ENCODE results near the gene MEF2C.

Gene MEF2C

DNA sequence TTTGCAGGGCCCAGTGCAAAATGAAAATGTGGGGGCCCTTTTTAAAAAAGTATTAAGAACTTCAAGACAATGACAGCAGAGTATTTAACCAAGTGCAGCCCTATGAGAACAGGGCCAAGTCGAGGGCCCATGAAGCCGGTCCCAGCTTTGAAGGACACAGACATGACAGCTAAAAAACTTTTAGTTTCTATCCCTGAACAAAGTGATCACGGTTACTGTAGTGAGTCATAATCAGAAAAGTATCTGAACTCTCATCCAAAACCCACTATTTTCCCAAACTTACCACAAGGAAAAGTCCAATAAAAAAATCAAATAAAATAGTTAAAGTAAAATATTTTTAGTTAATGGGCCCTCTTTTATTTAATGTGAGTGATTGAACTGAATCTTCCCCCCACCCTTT is 126.0 kb downstream of the MEF2C start:
- DNase-seq (ENCODE audit: low spot score): no peak

DNA sequence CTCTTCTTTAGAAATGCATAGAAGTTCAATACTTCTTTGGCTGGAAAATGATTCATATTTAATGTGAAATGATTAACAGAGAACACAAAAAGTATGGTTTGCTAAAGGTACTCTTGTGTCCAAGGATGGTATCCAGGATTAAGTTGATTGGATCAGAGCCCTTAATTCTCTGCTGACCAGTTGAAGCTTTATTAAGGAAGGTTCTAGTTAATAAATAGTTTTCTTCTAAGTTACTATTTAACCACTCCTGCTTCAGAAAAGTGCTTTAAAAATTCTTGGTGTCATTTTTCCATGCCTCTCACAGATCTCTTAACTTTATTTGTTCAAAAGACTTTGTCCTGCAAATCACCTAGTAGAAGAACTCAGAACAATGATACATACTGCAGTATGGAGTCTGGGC is 134.3 kb downstream of the MEF2C start:
- no peak for DNase-seq (ENCODE audit: low spot score)

DNA sequence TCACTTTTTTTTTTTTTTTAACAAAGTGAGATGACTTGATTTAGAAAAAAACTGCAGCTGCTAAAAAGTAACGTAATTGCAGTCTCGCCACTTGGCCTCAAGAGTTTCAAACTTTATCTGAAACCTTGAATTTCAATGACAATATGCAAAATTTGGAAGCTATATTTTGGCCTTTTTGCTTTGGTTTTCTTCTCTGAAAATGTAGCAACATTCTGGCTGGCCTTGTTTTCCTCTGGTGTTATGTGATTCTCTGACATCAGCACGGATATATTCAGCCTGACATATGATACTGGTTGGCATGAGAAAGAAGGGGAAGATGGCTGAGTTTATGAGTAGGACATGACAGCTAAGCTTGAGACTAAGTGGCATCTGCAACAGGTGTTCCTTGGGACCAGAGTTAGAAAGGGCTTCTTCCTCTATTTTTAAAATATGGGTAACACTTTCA is 136.5 kb downstream of the MEF2C start:
- no peak for DNase-seq (ENCODE audit: low spot score)

DNA sequence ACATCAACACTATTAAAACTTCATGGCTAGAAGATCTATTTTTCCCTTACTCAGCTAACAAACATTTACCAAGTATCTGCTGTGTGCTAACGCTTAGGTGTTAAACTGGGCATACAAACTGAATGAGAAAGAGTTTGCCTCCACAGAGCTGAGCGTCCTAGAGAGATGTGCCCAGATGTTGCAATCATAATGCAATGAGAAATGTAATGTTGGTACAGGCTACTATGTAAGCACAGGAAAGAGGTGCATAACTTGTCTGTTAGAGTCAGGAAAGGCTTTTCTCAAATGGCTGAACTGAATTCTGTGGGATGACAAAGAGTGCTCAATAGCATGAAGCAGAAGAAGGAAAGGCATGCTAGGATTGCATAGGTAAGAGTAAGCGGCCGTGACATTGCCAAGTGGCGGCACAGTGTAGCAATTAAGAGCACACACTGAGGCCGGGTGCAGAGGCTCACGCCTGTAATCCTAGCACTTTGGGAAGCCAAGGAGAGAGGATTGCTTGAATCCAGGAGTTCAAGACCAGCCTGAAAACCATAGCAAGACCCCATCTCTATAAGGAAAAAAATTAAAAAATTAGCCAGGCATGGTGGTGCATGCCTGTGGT is 137.8 kb downstream of the MEF2C start:
- no peak for DNase-seq (ENCODE audit: low spot score)

DNA sequence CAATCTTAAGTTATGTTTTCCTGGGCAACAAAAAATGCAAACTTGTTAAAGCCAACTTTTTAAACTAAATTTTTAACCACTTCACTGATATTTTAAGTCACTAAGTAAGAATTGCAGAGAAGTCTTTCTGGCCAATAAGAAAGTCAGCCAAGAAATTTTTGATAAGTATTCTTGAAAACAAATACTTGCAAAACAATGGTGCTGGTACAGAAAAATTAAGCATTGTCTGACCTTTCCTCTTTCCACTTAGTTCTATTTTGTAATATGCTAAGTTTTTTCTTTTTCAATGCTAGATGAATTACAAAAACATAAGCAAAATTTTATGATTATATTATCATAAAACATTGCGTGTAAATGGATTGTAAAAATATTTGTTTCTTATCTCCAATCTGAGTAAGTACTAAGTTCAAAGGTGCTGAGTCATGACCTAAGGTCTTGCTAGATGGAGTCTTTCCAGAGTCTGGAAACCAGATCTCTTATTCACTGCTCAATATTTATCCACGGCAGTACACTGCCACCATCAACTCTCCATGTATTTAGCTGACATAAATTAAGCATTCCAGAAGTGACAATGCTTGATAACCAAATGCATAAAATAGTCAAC is 139.7 kb downstream of the MEF2C start:
- no peak for DNase-seq (ENCODE audit: low spot score)

DNA sequence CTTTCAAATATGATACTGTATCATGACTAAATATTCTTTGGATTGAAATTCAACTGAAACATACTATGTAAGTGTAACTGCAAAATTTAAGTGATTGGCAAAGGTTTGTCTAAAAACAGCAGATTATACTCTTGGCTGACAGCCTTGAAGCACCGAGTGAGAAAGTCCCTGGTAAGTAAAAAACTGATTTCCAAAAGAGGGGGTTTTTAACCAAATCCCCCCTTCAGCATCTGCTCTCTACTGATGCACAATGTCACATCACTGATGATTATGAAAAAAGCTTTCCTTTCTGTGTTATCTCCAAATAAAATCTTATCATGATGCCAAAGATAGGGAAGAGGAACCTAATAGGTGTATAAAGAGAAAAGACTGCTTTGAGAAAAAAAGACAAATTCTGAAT is 141.0 kb downstream of the MEF2C start:
- no peak for DNase-seq (ENCODE audit: low spot score)

DNA sequence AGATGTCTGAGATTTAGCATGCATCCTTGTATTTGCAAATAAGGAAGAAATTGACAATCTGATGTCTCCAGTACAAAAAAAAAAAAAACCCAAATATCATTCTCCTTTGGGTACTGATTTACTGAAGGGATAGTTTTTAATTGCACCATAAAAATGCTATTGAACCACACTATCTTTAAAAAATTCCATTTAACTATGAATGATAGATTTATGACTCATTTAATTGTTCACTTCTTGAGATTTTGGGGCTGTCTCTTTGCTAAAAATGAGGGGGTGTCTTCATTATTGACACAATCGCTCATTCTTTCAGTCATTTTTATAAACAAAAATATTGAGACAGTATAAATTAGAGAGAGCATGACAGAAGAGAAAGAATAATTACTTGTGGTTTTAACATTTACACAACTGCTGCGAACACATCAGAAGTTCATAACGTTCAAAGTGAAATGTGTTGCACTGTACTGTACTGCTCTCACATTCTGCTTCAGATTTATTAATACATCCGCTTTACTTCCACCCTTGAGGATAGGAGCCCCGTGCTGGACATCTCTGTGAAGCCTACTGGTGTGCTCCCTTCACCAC is 142.3 kb downstream of the MEF2C start:
- no peak for DNase-seq (ENCODE audit: low spot score)

DNA sequence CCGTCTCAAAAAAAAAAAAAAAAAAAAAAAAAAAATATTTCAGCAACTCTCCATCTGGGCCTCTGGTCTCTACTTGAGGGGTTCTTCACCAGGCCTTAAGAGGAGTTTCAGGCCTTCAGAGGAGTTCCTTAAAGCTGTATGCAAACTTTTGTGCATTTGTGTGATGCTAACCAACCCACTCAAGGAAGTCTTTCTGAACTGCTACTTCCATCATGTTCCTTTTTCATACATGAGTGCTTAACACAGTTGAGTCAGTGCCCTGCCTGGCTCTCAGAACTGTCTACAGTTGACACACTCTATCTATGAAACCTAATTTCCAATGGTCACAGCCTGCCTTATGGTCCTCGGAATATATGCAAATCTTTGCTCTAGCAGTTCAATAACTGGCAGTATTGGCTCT is 146.5 kb downstream of the MEF2C start:
- no peak for DNase-seq (ENCODE audit: low spot score)

DNA sequence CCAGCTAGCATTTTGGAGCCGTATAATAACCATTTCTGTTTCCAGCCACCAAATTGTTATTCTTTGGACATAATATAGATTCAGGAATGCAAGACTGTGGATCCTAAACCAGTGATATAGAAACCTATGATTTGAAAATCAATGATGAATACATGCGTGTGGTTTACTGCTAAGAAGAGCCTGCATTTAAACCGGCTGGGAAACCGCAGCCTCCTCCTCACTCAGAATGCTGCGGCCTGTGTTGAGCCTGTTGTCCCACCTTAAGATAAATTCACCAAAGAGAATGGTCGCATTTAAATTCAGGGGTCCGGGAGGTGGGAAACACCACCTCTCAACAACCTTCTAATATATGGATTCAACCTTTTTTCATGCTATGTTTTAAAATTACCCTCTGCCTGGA is 148.0 kb downstream of the MEF2C start:
- no peak for DNase-seq (ENCODE audit: low spot score)

DNA sequence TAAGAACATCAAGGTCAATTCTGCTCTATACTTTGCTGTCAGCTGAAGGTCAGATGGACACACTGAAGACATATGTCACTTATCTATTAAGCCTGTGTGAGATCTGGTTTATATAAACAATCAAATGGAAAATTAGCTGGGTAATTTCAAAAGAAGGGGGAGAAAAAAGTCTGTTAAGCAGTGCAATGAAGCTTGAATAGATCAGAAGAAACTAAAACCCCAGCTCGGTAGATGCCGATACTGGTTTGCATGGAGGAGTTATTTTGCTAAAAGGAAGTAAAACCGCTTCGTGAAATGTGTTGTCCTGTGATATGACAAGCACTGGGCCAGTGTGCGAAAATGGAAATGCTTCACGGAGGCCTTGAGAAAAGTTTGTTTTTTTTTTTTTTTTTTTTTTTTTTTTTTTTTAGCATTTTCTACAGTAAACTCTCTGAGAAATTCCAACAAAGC is 148.8 kb downstream of the MEF2C start:
- no peak for DNase-seq (ENCODE audit: low spot score)

DNA sequence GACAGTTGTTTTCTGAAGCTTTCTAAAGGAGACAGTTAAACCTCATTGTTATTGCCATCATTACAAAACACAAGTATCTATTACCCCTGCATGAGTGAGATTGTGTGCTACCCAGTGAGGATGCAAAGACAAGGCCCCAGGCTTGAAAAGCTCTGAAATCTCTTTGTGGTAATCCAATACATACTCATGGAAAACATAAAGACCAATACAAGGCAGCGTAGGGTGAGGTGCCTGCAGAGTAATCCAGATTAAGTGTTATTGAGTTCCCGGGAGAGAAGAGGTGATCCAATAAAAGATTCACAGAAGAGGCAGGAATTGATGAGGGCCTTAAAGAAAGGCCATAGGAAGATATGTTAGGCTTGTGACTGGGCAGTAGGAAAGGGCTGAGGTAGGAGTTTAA is 150.1 kb downstream of the MEF2C start:
- no peak for DNase-seq (ENCODE audit: low spot score)

DNA sequence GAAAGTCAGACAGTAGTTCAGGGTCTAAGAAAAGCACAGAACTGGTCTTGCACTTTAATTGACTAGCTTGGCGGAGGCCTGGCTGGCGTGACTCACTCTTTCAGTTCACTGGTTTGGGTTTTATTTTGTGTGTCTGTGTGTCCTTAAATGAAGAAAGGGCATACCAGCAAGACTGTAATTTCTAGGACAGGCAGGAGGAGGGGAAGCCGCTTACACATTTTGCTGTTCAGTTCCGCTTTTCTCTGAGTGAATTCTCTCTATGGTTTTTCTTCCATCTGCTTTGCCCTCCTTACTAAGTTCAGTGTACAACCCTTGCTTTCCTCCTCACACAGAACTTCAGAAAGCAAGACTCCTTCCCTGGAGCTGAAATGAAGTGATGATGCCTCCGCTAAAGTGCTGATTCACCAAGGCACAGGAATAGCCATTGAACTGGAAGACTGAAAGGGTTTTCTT is 150.8 kb downstream of the MEF2C start:
- DNase-seq (ENCODE audit: low spot score): no peak

DNA sequence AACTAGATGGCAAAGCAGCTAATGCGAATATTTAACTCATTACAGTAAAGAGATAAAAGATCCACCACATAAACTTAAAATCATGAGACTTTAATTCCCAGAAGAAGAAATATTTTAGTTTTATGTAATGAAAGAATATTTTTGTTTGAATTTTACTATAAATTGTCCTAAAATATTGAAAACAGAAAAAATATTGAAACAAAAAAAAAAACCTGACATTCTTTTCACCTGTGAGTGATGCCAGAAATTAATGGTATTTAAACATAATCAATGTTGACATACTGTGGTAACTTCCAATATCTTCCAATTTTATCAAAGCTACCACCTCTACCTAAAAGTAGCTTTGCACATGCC is 153.2 kb downstream of the MEF2C start:
- DNase-seq (ENCODE audit: low spot score): no peak

DNA sequence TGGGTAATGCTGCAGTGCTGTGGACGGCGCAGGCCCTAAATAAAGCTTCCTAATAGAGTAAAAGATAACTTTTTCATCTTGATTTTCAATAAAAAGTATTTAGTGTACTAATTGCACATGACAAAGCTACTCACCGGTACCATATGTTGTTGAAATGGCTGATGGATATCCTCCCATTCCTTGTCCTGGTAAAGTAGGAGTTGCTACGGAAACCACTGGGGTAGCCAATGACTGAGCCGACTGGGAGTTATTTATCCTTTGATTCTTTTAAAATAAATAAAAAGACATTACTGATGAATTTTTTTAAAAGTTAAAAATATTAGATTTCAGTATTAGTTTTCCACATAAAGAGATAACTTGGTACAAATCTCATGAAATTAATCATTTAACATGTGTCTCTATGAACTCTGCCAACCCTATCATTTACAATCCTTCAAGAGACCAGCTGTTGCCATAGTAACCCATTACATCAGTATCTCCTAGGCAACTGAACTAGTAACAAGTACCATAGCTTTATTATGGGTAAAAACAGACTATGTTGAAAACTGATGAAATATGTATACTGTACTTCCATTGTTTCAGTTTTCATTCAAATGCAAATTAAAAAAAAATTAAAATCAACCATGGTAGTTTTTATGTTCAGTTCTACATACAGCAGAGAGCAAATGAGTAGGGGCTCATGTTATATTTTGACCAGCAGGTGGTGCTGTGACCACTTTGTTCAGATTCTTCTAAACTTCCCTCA is 153.7 kb downstream of the MEF2C start:
- peak; percentile 47 for DNase-seq (ENCODE audit: low spot score)

DNA sequence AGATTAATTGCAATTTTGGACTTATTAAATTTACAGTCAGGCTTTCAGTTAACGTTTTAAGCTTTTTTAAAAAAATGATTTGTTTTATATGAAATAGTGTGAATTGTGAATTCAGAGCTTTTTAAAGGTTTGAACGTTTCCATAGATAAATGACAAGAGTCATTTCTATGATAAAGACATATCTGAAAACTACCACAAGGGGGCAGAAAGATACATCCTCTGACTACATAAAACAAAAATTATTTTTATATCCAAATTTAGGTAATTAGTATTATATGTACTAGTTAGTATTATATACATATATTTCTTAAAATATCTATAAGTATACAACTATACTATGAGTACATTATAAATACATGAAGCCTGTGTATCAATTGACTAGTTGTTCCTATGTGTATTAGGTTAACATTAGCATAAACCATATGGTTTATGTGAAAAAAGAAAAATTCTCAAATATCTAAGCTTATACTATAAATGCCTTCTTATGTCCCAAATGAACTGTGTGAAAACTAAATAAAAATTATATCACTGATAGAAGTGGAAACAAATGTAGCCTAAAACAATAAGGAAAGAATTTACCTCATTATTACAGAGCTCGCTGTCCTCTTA is 155.2 kb downstream of the MEF2C start:
- DNase-seq (ENCODE audit: low spot score): no peak

DNA sequence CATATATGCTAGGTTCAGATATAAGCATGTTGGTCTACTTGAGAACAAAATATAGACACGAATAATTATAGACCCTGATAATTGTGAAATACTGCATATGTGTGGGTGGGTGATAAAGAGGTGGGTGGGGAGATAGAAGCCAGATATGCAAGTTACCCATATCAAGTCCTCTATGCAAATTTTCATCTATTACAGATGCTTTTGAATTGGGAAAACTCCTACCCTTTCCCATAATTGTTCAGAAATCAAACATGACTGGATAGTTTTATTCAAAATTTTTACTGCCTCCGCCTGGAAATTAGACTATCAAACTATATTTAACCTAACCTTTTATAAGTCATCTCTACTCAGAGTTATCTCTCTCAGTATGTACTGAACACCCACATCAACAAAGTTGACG is 157.5 kb downstream of the MEF2C start:
- DNase-seq (ENCODE audit: low spot score): no peak

DNA sequence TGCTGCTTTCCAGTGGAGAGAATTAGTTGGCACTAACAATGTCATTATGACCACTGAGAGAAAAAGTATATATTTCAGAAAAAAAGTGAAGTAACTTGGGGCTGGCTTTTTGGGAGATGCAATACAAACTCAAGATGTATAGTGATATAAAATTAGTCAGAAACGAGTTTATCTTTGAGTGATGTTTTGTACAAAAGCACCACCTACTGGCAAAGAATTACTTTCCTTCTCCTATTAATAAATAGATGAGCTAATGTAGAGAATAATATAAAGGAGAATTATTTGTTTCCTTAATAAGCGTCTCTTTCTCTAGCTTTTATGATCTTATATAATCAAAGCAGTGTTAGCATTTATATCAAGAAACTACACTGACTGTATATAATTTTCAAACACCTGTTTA is 158.8 kb downstream of the MEF2C start:
- no peak for DNase-seq (ENCODE audit: low spot score)

DNA sequence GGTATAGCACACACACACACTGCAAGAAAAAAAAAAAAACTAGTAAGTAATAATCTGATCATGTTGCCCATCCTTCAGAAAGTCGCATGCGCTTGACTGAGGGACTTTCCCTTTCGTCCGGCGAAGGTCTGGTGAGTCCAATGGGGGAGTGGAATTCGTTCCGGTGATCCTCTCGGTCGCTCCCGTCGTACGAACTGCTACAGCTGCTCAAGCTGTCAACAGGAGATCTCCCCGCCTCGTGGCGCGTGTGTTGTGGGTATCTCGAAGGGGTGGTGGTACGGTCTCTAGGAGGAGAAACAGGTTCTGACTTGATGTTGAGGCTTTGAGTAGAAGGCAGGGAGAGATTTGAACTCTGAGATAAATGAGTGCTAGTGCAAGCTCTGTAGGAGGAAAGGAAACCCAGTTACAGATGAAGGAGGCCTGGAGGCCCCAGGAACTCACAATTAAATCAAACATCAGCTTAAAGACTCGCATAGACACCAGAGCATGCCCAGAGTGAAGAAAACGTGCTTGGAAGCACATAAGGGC is 160.4 kb downstream of the MEF2C start:
- no peak for DNase-seq (ENCODE audit: low spot score)

DNA sequence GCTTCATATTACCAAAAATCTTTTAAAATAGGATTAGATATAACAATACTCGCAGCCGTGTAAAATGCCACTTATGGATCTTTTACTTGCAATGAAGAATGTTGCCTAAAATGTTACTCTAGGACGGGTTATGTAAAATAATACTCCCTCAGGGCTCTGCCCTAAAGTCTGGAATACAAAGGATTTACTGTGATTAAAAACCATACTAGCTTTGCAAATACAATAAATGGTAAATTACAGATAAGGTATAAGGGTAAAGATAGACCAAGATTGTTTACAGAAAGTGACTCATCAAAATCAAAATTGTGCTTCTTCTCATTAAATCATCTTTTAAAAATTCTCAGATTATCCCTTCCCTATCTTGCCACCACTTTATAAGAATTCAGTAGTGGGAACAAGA is 163.6 kb downstream of the MEF2C start:
- no peak for DNase-seq (ENCODE audit: low spot score)

DNA sequence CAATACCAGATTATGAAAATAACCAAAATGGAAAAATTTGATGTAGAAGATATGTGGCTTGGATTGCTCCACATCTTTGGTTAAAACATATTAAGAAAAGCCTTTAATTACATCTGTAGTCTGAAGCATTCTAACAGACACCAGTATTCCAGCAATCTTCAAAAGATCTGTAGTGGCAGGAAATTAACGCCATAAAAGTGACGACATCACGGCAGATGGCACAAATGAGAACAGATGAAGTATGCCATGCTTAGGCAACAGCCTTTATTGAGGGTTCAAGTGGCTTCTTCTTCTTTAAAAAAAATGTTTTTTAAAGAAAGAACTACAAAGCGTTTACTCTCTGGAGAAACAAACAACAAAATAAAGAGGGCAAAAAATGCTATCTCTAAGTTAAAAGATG is 164.2 kb downstream of the MEF2C start:
- DNase-seq (ENCODE audit: low spot score): no peak

DNA sequence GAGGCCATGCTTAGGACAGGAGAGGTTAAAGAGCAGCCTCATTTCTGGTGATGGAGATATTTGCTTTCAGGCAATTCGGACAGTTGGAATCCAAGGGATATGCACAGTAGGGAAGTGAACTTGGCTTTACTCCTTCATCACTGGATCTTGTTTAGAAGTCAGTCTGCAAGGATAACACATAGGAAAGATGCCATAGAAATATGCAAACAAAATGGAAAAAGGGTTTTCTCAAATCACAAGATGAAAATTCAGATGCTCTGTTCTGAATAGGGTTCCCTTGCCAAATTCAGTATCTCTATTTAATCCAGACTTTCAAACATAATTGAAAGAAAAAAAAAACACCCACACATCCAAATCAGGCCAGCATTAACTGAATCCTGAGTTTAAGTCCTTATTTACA is 166.9 kb downstream of the MEF2C start:
- DNase-seq (ENCODE audit: low spot score): no peak

DNA sequence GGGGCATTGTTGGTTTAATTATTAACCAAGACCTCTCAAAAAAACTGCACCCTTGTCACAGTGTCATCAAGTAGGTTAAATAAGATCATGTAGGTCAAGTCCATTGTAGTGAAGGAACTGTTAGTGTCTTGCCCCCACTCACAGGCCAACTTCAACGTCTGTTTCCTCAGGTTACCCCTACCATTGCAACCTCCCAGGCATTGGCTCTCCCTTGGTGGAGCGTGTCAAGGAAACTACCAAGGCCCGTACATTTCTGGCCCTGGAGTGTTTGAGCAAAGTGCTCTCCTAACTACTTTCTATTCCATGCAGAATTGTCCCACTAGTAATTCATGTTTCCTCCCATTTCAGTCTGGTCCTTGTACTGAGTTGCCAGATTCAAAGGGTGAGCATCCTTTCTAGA is 167.5 kb downstream of the MEF2C start:
- DNase-seq (ENCODE audit: low spot score): no peak

DNA sequence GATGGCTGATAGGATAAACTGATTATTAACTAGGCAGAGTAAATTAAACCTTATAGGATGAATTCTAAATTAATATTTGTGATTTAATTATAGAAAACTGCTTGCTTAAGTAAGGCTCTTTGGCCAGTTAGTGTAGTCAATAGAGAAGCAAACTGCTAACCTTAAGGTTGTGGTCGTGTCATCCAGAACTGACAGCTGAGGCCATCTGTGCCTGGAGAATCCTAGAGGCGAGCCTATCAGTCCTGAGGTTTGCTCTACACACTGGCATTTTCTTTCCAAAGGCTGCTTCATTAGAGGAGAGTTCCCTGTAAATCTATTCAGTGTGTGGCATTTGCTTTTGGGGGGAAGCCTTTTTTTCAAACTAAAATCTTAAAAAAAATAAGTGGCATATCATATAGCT is 169.2 kb downstream of the MEF2C start:
- DNase-seq (ENCODE audit: low spot score): no peak

Data from iPS-NIHi11 (cell line).